Uterus (tissue), 4 donors: ENCODE data around the gene CEP43. TPM values are rescaled to one million over a fixed set of nuclear protein-coding genes. Genes with fewer than 3 reads are reported as not detected.

ENCODE experiments used
- DNase-seq, 2 donors: peaks; one replicate each; pipeline ENCODE4 v3.0.0-alpha.2; 2019 to 2020
- H3K27ac ChIP-seq, 2 donors: fragments of 200-600 bp; sonication (generic); 1 replicate in 1 of 2; 2 replicates in 1 of 2; pipeline ENCODE4 v1.5.1; 2016 to 2018
- H3K27me3 ChIP-seq, 2 donors: fragments of 200-600 bp; sonication (generic); one replicate each; pipeline ENCODE4 v1.5.1; 2018 to 2019; ENCODE audit warnings: control low read depth in 1 of 2
- H3K36me3 ChIP-seq, 2 donors: fragments of 200-600 bp; sonication (generic); one replicate each; pipeline ENCODE4 v1.5.1; 2019; ENCODE audit warnings: control low read depth in 1 of 2
- H3K4me1 ChIP-seq, 2 donors: fragments of 200-600 bp; sonication (generic); one replicate each; pipeline ENCODE4 v1.5.1; 2018 to 2019; ENCODE audit warnings: control low read depth in 1 of 2
- H3K4me3 ChIP-seq, 2 donors: fragments of 200-600 bp; sonication (generic); 1 replicate in 1 of 2; 2 replicates in 1 of 2; pipeline ENCODE4 v1.5.1; 2018 to 2019; ENCODE audit warnings: mild to moderate bottlenecking in 1 of 2
- H3K9me3 ChIP-seq, 2 donors: fragments of 200-600 bp; sonication (generic); one replicate each; pipeline ENCODE4 v1.5.1; 2019; ENCODE audit warnings: control low read depth in 1 of 2
- CTCF ChIP-seq, 4 experiments: fragments of 200-600 bp in 2 of 4; fragments of 450-650 bp in 2 of 4; sonication (generic) in 2 of 4; IDR thresholded peaks; one replicate each; pipeline ENCODE4 v1.5.1; 2016 to 2019; ENCODE audit warnings: antibody characterized with exemption in 4 of 4, mild to moderate bottlenecking in 2 of 4, moderate library complexity in 1 of 4
- POLR2A ChIP-seq, 2 donors: fragments of 450-650 bp; IDR thresholded peaks; one replicate each; pipeline ENCODE4 v1.6.1; 2016; ENCODE audit warnings: antibody characterized with exemption in 2 of 2, mild to moderate bottlenecking in 1 of 2, moderate library complexity in 1 of 2
- intact Hi-C: fragments of 100-400 bp; cut with DNase I; formaldehyde crosslinking; loops from one replicate; pipeline ENCODE4 v1.15.1; 2023; ENCODE audit warnings: low total_unique reads
- microRNA-seq: library from miRNA; unstranded; fragments of <30 nt; microRNA quantifications from one replicate; pipeline ENCODE4, GENCODE V29; 2016; ENCODE audit warnings: borderline microRNAs expressed, borderline replicate concordance
- small RNA-seq: library from RNA; depleted of rRNA; stranded (forward); fragments of <200 nt; gene quantifications from one replicate; pipeline ENCODE3, GENCODE V24; 2016
- total RNA-seq, 4 donors: library from RNA; depleted of rRNA in 3 of 4; stranded (reverse); fragments of >200 nt in 3 of 4; gene quantifications; one replicate each; pipeline versions ENCODE4 v1.1.0 to v1.2.4, GENCODE V29; 2014 to 2023
- donor health status: DM: yes; HTN: yes; CAD: no.

The CEP43 gene
- total RNA-seq, 4 donors from 2014 or later = 8.5 to 59.7 (median 37.2) TPM

GRCh38 chr6:167045828-167046580 lies 46.8 kb downstream of the CEP43 start:
- Histone ChIP-seq H3K4me1 (no peaks in the 10 kb centered on the region), H3K27me3 (no peaks in the 10 kb centered on the region), H3K36me3 (no peaks in the 10 kb centered on the region), H3K4me3 (no peak overlapping the region), H3K9me3 (no peaks in the 10 kb centered on the region), H3K27ac (no peak overlapping the region)
- TF ChIP-seq POLR2A (IDR thresholded peaks at IDR 0.05) = no peak
- TF ChIP-seq CTCF (IDR thresholded peaks at IDR 0.05) = no peak
- DNase-seq = no peak
- intact Hi-C loops = no loop called here

- Histone ChIP-seq H3K36me3 (no peaks in the 10 kb centered on the region), H3K27ac (no peak overlapping the region), H3K9me3 (no peaks in the 10 kb centered on the region), H3K27me3 (no peaks in the 10 kb centered on the region), H3K4me1 (no peaks in the 10 kb centered on the region), H3K4me3 (no peak overlapping the region)
- no peak for TF ChIP-seq CTCF (IDR thresholded peaks at IDR 0.05)
- TF ChIP-seq POLR2A (IDR thresholded peaks at IDR 0.05) = no peak
- no peak for DNase-seq
- intact Hi-C loops = no loop called here
These were observed 47.8 kb downstream of the CEP43 start for GRCh38 chr6:167046861-167047495.

GRCh38 chr6:167047554-167047953 lies 48.4 kb downstream of the CEP43 start:
- DNase-seq = no peak

More at GRCh38 chr6:167047554-167047953, 48.4 kb downstream of the CEP43 start:
- Histone ChIP-seq H3K27me3 (no peaks in the 10 kb centered on the region), H3K4me3 (no peak overlapping the region), H3K9me3 (no peaks in the 10 kb centered on the region), H3K4me1 (no peaks in the 10 kb centered on the region), H3K36me3 (no peaks in the 10 kb centered on the region), H3K27ac (no peak overlapping the region)
- intact Hi-C loops = no loop called here
- no peak for TF ChIP-seq POLR2A (IDR thresholded peaks at IDR 0.05)
- TF ChIP-seq CTCF (IDR thresholded peaks at IDR 0.05) = no peak

Small RNA genes lying within 50 kb of the gene (microRNA-seq; reads per million reads assigned to microRNA genes)
- not detected for gene MIR3939

Small RNA genes lying within 50 kb of the gene (small RNA-seq; reads per million reads assigned to genes)
- not detected for gene MIR3939

Other genes starting within 250 kb of the CEP43 start
- gene RNASET2, start 42.8 kb upstream of the CEP43 start, total RNA-seq = 100 to 1,000 TPM in 1 of 4 donors, 10 to 100 TPM in 3; 22.0 to 184 (median 30.3) TPM
- not detected for gene CCR6, start 123.7 kb downstream of the CEP43 start, total RNA-seq
- gene GPR31, start 158.6 kb downstream of the CEP43 start, total RNA-seq = not detected